Activated CD8-positive, alpha-beta memory T cell treated with anti-CD3 and anti-CD28 coated beads, Interleukin-2, amount 50 U/mL, for 24 hours (primary cell): ENCODE results near the gene MTM1.

Source experiments
- DNase-seq: peaks from one replicate; pipeline ENCODE4 v3.0.0-alpha.2; 2020; ENCODE audit errors: extremely low read depth

The MTM1 gene

DNA sequence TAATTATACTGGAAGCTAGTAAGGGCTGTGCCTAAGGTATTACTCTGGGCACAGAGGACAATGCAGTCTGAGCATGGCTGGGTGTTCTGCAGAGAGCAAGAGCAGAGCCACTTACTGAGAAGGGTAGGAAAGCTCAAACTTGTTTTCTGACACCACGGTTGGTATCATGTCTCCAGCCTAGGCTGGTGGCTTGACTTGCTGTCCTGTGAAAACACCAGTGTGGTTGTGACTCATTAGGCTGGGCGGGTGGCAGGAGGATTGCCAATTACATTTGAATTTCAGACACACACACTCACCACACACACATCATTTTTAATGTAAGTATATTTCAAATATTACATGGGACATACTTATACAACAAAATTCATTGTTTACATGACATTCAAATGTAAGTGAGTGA, 19.7 kb upstream of the MTM1 start:
- DNase-seq = no peak

GRCh38 chrX:150551963-150552362, 16.5 kb upstream of the MTM1 start:
- DNase-seq = no peak

DNA sequence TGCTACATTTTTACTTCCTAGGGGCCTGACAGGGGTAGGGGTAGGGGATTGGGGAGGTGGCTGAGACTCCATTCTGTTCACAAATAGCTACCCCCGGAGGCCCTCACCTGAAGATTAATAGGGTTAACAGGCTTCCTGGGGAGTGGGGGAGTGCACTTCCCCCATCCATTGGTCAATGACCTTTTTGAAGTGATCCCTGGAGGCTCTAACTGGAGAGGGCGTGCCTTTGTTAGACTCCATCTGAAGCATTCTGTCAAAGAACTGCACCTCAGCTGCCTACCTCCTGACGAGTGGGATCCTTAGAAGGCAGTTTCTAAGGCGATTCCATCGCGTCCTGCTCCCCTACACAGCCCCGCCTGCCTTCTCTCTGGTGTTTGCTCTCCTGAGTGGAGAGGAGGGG, 10.0 kb upstream of the MTM1 start:
- no peak for DNase-seq

DNA sequence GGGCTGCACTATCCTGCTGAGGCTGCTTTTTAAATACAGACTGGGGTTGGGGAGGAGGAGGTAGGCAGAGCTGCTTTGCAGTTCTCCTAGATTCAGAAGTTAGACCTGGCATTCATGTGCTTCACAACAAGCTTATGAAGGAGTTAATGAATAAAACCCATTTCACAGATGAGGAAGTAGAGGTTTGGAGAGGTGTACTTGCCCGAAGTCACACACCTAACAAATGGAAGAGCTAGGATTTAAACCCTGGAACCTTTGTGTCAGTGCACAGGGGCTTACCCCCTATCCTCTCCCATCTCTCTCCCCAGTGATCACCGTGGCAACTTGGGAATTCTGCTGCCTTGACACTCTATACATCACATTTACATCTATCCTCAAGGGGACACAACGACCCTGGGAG, 3.6 kb upstream of the MTM1 start:
- no peak for DNase-seq

DNA sequence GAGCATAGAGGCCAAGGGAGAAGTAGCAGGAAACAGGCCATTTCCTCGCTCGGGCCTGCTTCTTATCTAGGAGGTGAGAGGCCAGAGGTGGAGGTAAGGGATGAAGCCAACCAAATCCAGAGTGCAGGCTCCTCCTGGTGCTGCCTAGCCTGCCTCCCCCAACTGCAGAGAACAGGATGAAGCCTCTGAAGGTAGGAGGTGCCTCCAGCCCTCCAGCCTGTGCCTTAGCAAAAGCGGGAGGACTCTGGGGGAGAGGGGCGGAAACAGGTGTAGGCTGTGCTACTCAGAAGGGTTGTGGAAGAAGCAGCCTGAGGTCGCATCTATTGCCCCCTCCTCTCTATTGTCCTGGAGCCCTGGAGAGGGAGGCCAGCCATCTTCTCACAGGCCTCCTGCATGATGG, 2.9 kb upstream of the MTM1 start:
- no peak for DNase-seq

GRCh38 chrX:150566734-150567182, 1.7 kb upstream of the MTM1 start:
- DNase-seq = no peak

- DNase-seq = no peak
These were observed 639 bp upstream of the MTM1 start for GRCh38 chrX:150567645-150568319.

- no peak for DNase-seq
These were observed 695 bp downstream of the MTM1 start for GRCh38 chrX:150569155-150569477.

GRCh38 chrX:150570512-150570911, 2.1 kb downstream of the MTM1 start:
- no peak for DNase-seq

DNA sequence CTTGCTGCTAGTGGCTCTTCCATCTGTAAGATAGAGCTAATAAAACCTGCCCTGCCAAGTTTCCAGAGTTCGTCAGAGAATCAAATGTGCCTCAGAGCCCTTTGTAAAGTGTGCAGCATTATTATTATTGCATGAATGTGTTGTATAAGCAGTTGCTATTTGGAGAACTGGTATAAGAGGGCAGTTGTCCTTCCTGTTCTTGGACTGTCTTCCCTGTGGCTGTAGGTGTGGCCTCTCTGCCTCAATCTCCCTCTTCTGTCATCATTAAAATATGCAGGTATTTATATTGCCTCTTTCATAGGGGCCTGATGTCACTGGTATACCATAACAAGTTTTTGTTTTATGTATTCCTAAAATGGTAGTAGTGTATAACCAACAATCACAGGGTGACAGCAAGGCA, 3.8 kb downstream of the MTM1 start:
- no peak for DNase-seq

DNA sequence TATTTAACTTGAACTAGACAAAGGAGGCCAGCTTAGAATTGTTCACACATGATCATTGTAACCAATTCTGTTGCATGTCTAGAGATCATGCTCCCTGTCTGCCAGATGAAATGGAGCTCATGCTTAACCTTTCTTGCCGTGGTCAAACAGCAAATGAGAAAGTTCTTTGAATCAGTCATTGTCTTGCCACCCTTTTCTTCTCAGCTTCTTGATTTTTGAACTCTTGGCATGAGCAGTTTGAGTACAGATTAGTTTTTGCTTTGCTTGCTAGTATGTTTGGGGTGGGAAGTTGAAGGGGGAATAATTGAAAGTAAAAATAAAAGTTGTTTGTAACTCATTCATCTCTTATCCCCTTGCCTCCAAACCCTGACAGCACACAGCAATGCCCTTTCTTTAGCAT, 4.7 kb downstream of the MTM1 start:
- no peak for DNase-seq

DNA sequence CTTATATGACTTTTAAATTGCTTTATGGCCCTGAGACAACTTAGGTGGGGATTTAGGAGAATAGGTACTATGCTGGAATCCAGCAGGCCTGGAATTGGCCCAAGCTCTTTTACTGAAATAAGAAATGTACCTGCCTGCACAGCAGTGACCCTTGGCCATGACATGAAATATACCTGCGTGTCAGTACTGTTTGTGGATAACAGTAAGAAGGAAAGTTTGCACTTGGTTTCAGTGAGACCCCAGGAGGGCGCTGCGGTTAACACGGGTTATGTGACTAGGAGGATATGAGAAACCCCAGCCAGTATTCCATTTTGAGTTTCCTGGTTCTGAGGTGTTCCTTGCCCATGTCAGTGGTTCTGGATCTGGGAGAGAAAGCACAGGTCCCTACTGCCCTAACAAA, 5.3 kb downstream of the MTM1 start:
- no peak for DNase-seq

- no peak for DNase-seq
These were observed 6.4 kb downstream of the MTM1 start for GRCh38 chrX:150574559-150575418.

DNA sequence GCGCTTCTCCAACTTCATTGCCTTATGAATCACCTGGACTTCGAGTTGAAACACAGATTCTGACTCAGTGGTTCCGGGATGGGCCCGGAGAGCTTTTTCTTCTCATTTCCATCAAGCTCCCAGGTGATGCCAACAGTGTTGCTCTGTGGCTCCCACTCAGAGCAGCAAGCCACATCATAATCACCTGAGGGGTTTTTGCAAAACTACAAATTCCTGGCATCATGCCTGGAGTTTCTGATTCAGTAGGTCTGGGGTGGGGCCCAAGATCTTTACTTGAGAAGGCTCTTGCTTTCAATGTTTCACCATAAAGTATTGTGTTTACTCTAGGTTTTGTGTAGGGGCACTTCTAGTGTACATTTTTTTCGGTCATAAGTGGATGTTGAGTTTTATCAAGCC, 7.0 kb downstream of the MTM1 start:
- DNase-seq = peak; percentile 40

GRCh38 chrX:150577174-150577573, 8.8 kb downstream of the MTM1 start:
- no peak for DNase-seq

DNA sequence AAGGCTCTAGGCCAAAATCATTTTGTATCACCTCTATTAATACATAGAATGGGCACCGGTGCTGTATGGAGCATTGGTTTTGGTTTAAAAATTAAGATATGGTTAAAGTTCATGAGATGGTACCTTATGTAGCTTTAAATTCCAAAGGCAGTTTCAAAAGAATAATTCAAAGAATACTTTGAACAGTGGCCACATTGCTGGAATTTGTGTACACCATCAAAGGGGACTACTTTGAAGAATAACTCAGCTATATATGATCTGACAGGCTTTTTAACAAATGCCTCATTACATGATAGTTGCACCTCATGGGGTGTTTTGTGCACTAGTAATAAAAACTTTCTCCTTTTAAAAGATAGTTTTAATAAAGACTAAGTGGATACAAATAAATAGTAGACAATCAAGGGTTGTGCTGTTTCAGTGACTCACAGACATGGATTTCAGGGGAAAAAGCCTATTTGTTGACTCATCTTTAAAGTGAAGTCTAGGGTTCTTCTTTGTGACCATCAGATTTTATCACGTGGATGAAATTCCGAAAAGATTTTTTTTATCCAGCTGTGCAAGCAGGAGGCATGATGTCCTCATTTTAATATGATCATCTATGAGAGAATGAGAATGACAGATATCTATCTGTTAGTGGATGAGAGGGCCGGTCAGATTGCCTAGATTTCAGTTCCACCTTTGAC, 12.8 kb downstream of the MTM1 start:
- no peak for DNase-seq

DNA sequence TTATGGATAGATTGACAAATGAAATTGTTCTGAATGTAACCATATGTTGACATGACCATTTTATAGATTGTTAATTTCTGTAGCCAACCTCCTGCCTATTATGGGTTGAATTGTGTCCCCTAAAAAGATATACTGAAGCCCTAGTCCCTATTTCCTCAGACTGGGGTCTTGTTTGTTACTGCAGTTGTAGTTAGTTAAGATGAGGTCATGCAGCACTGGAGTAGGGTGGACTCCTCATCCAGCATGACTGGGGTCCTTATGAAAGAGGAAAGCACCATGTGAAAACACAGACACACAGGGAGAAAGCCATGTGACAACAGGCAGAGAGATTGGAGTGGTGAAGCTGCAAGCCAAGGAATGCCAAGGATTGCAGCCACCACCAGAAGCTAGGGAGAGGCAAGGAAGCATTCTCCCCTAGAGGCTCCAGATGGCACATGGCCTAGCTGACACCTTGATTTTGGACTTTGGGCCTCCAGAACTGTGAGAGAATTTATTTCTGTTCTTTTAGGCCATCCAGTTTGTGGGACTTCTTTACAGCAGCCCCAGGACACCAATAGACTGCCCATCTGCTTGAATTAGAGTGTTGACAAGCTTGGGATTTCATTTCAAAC, 14.0 kb downstream of the MTM1 start:
- no peak for DNase-seq

GRCh38 chrX:150587585-150588503, 19.4 kb downstream of the MTM1 start:
- no peak for DNase-seq

- no peak for DNase-seq
These were observed 26.2 kb downstream of the MTM1 start for GRCh38 chrX:150594584-150594983.

DNA sequence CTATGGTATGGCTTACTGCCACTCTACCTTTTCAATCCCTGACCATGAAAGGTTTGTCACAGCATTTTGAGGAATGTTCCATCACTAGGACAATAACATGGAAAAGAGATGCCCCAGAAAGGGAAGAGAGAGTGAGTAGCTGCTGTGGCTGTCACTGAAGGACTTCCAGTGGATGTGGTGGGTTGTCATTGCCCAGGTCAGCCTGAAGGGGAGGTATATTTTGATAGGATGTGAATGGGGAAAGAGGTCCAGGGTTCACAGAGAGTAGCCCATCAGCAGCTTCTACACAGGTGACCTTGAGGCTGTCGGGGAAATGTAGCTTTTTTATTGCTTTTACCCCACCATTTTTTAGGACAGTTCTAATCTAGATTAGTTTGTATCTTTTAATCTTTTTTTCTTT, 30.8 kb downstream of the MTM1 start:
- DNase-seq = no peak

DNA sequence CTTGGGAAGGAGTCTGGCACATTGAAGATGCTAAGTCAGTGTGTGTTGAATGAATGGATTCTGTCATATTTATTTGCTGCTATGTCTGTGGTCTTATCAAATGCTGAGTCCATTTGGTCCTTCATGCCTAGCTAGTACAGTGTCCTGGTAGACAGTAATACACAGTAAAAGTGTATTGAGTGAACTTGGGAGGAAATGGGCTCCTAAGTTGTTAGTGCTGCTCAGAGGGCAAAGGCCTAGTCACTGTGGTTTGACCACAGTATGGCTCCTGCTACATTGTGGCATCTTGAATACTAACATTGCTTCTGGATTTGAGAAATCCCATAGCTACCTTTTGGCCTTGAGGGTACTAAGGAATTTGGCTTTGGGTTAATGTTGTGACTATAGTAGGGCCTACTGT, 33.9 kb downstream of the MTM1 start:
- no peak for DNase-seq
